ENCODE results near the gene SNX2.
"Not testable (repeated sequence)": the region's sequence is repeated elsewhere in the genome, so short reads cannot be mapped to it uniquely, and the experiment has no call there.

The SNX2 gene

GRCh38 chr5:122774861-122775549 is at the start of gene SNX2:
Gene SNX2, plus strand, starts transcription at chr5:122775080. Its CDS starts 24 bp downstream, at chr5:122775104.
- peak; percentile 81 for DNase-seq (ENCODE audit: low read depth)

- no peak for DNase-seq (ENCODE audit: low read depth)
Measured at GRCh38 chr5:122727112-122727541, 47.8 kb upstream of the SNX2 start.

DNA sequence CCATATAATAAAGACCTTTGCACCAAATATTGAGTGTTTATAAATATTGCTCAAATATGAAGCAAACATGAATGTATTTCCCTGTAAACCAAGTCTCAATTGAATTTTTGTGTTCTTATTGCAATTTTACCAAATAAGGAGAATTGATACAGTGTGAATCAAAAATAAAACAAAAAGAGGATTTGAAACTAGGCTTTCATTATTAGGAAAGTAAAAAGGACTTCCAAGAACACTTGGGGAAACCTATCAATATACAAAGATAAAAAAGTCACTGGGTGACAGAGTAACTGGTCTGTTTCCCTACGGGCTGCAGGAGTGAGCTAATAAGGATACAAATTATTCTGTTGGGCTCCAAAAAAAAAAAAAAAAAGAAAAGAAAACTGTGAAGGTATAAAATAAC is 44.8 kb upstream of the SNX2 start:
- no peak for DNase-seq (ENCODE audit: low read depth)

GRCh38 chr5:122730456-122730855 is 44.4 kb upstream of the SNX2 start:
- no peak for DNase-seq (ENCODE audit: low read depth)

- DNase-seq (ENCODE audit: low read depth): no peak
Measured at GRCh38 chr5:122736086-122736845, 38.6 kb upstream of the SNX2 start.

GRCh38 chr5:122738088-122738487 is 36.8 kb upstream of the SNX2 start:
- DNase-seq (ENCODE audit: low read depth): no peak

DNA sequence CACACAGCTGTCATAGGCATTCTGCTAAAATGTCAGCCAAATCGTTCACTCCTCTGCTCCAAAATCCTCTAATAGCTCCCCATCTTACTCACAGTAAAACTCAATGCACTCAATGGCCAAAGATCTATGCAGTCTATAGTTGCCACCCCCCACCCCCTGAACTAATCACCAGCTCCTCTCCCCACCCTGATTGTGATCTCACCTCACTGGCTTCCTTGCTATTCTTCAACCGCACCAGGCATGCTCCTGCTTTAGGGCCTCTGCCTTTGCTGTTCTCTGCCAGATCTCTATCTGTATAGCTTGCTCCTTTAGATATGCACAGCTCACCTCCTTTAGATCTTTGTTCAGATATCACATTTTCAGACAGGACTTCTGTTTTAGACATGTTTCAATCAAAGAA is 33.2 kb upstream of the SNX2 start:
- DNase-seq (ENCODE audit: low read depth): no peak

DNA sequence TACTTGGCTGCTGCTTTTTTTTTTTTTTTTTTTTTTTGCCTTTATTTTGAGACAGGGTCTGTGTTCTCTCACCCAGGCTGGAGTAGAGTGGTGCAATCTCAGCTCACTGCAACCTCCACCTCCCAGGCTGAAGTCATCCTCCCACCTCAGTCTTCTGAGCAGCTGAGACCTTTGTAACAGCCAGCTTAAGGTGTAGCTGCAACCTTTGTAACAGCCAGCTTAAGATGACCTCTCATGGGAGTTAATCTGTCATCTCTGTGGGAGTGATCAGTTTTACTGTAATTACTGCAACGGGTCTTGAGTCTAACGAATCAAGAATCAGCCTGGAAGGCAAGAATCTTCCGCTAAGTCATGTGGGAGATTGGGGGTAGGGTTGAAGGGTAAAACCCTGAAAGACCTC is 31.6 kb upstream of the SNX2 start:
- no peak for DNase-seq (ENCODE audit: low read depth)

GRCh38 chr5:122745597-122745996 is 29.3 kb upstream of the SNX2 start:
- DNase-seq (ENCODE audit: low read depth): no peak

DNA sequence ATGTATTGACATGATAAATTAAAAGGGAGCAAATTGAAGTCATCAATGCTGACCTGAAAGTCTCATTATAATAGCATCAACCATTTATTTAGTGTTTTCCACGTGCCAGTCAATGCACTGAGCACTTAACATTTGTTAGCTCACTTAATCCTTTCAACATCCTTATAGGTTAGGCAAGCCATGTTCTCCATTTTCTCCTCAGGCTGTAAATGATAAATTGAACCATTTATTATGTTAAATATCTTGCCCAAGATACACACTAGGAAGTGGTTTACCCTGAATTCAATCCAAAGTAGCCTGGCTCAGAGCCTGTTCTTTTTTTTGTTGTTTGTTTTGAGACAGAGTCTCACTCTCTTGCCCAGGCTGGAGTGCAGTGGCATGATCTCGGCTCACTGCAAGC is 25.0 kb upstream of the SNX2 start:
- DNase-seq (ENCODE audit: low read depth): no peak

GRCh38 chr5:122751293-122751782 is 23.5 kb upstream of the SNX2 start:
- DNase-seq (ENCODE audit: low read depth): no peak

DNA sequence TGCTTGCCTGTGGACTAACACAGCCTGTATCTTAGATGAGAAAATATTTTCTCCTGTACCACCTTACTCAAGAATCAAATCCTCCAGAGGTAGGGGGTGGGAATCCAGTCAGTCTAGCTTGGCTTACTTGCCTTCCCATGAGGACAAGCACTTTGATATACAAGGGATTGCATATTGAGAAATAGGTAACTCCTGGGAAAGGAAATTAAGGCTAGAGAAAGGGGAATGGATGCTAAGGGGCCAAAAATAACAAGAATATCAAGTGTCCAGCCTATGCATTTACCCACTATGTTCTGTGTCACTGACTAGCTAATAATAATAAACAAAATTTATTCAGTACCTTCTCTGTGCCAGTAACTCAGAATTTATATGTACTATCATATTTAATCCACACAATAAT is 21.4 kb upstream of the SNX2 start:
- no peak for DNase-seq (ENCODE audit: low read depth)

- DNase-seq (ENCODE audit: low read depth): no peak
Measured at GRCh38 chr5:122755783-122756182, 19.1 kb upstream of the SNX2 start.

GRCh38 chr5:122756264-122756911 is 18.5 kb upstream of the SNX2 start:
- DNase-seq (ENCODE audit: low read depth): no peak

- no peak for DNase-seq (ENCODE audit: low read depth)
Measured at GRCh38 chr5:122757285-122757684, 17.6 kb upstream of the SNX2 start.

- DNase-seq (ENCODE audit: low read depth): no peak
Measured at GRCh38 chr5:122759241-122760070, 15.4 kb upstream of the SNX2 start.

DNA sequence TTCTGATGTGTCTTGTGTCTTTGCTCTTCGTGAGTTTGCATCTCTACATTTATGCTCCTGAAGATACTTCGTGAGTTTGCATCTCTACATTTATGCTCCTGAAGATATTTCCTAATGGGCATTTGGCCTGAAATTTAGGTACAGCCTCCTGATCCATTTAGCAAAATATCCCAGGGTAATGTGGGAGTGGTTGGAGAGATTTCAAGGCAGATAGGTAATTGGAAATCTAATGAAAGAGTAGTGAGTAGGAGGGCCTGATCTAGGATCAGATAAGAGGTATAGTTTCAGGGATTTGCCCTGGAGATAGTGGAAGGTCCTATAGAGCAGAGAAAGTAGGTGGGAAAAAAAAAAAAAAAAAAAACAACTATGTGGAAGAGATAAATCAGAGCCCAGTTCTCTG is 14.6 kb upstream of the SNX2 start:
- DNase-seq (ENCODE audit: low read depth): no peak

- no peak for DNase-seq (ENCODE audit: low read depth)
Measured at GRCh38 chr5:122761115-122761514, 13.8 kb upstream of the SNX2 start.

DNA sequence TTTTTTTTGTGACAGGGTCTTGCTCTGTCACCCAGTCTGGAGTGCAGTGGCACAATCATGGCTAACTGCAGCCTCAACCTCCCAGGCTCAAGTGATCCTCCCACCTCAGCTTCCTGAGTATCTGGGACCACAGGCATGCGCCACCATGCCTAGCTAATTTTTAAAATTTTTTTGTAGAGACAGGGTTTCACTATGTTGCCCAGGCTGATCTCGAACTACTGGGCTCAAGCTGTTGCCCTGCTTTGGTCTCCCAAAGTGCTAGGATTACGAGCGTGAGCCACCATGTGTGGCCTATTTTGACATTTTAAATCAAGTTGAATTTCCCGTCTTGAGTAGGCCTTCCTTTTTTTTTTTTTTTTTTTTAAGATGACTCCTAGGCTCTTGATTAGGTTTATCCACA is 13.0 kb upstream of the SNX2 start:
- DNase-seq (ENCODE audit: low read depth): not testable (repeated sequence)

DNA sequence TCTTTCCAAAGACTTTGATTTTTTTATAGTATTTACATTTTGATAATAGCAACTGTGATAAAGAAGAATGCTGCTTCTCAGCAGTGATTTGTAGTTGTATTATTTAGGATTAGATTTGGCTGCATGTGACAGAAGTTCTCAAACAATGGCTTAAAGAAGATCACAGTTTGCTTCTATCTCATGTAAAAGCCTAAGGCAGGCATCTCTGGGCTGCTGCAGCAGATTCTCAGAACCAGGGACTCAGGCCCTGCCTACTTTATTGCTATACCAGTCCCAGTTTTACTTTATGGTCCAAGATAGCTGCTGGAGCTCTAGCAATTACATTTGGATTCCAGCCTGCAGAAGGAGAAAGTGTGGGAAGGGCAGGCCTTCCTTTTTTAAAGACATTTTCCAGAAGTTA is 8.8 kb upstream of the SNX2 start:
- no peak for DNase-seq (ENCODE audit: low read depth)

- no peak for DNase-seq (ENCODE audit: low read depth)
Measured at GRCh38 chr5:122770477-122770876, 4.4 kb upstream of the SNX2 start.

GRCh38 chr5:122772446-122772845 is 2.4 kb upstream of the SNX2 start:
- DNase-seq (ENCODE audit: low read depth): no peak
